IPS DF 19.7 (cell line): ENCODE data around the gene NEK2.
A peak's percentile ranks its signal among the peaks of the same experiment; 100 is the strongest.
"Not testable (repeated sequence)": the region's sequence is repeated elsewhere in the genome, so short reads cannot be mapped to it uniquely, and the experiment has no call there.

Source experiments
- DNase-seq: peaks from one replicate; pipeline ENCODE4 v3.0.0-alpha.2; 2013; ENCODE audit warnings: low read depth, low spot score

NEK2 gene

GRCh38 chr1:211675230-211676105 lies at the start of gene NEK2:
Gene NEK2 (minus strand): TSS chr1:211675621. CDS start chr1:211675479, 142 bp downstream.
- DNase-seq: peak; percentile 95

GRCh38 chr1:211724687-211725196 lies 49.3 kb upstream of the NEK2 start:
- no peak for DNase-seq

- DNase-seq: no peak
These were observed 47.9 kb upstream of the NEK2 start for GRCh38 chr1:211723273-211723672.

GRCh38 chr1:211722277-211723175 lies 47.1 kb upstream of the NEK2 start:
- DNase-seq: no peak

- DNase-seq: not testable (repeated sequence)
These were observed 41.1 kb upstream of the NEK2 start for GRCh38 chr1:211716555-211716954.

- no peak for DNase-seq
These were observed 40.5 kb upstream of the NEK2 start for GRCh38 chr1:211715971-211716370.

- no peak for DNase-seq
These were observed 38.7 kb upstream of the NEK2 start for GRCh38 chr1:211714154-211714553.

- no peak for DNase-seq
These were observed 37.8 kb upstream of the NEK2 start for GRCh38 chr1:211713231-211713630.

- DNase-seq: no peak
These were observed 35.9 kb upstream of the NEK2 start for GRCh38 chr1:211711315-211711705.

- no peak for DNase-seq
These were observed 35.3 kb upstream of the NEK2 start for GRCh38 chr1:211710566-211711314.

- no peak for DNase-seq
These were observed 33.5 kb upstream of the NEK2 start for GRCh38 chr1:211708926-211709325.

- no peak for DNase-seq
These were observed 32.6 kb upstream of the NEK2 start for GRCh38 chr1:211708006-211708405.

- no peak for DNase-seq
These were observed 30.2 kb upstream of the NEK2 start for GRCh38 chr1:211705467-211706091.

- DNase-seq: no peak
These were observed 29.1 kb upstream of the NEK2 start for GRCh38 chr1:211704543-211704942.

GRCh38 chr1:211703812-211704537 lies 28.6 kb upstream of the NEK2 start:
- no peak for DNase-seq

- DNase-seq: no peak
These were observed 26.3 kb upstream of the NEK2 start for GRCh38 chr1:211701733-211702132.

- DNase-seq: no peak
These were observed 23.6 kb upstream of the NEK2 start for GRCh38 chr1:211699059-211699458.

- DNase-seq: no peak
These were observed 23.0 kb upstream of the NEK2 start for GRCh38 chr1:211698161-211699026.

GRCh38 chr1:211697356-211697755 lies 21.9 kb upstream of the NEK2 start:
- DNase-seq: no peak
